GM18861 (cell line): ENCODE results near the gene GID4.

Experiments
- ATAC-seq: cut with Tn5 transposase; IDR thresholded peaks from one replicate; pipeline ENCODE4 v1.9.1; 2021; ENCODE audit not compliant: unreplicated experiment

Gene GID4

DNA sequence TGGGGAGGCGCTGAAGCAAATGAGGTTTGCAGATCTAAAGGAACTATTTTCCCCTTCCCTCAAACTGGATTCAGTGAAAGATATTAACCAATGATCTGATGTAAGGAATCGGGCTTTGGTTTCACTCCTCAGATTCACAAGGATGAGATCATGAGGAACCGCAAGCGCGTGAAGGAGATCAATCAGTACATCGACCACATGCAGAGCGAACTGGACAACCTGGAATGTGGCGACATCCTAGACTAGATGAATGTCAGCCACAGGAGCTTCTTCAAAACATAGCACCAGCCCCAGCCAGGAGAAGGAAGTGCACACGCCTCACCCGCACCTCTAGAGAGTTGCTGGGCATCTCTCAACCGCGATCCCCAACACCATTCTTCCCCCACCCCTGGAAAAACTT is 22.8 kb upstream of the GID4 start:
- no peak for ATAC-seq

DNA sequence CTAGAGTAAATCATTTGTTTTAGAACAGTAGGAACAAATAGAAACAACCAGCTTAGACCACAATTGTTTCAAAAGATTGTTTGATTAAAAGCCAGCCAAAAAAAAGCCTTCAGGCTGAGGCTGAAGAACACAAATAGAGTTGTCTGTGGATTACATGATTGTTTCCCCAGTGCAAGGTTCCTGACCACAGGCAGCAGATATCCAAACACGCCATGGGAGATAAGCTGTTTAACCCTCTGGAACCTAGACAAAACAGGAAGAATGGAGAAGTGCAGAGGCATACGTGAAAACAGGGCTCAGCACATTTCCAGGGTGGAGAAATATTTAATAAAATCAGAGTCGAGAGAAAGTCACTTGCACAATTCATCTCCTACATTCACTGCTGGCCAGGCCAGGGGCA is 21.2 kb upstream of the GID4 start:
- ATAC-seq: no peak

DNA sequence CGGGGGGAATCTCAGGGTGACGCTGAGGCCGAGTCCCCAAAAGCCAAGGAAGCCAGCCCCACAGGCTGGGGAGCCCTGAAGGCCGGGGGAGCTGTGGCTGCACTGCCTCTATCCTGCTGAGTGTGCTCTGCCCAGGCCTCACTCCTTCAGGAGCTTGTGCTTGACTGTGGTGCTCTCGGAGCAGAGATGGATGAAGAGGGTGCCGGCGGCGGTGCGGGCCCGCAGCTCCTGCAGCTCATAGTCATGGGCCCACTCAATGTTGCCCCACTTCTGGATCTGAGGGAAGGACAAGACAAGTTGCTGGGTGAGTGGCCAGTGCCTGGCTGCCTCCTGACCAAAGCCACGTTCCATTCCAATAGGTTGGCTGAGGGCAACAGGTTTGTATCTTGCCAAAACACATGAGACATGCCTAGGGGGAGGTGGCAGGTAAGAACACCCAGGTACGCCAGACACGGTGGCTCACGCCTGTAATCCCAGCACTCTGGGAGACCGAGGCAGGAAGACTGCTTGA is 20.7 kb upstream of the GID4 start:
- no peak for ATAC-seq

DNA sequence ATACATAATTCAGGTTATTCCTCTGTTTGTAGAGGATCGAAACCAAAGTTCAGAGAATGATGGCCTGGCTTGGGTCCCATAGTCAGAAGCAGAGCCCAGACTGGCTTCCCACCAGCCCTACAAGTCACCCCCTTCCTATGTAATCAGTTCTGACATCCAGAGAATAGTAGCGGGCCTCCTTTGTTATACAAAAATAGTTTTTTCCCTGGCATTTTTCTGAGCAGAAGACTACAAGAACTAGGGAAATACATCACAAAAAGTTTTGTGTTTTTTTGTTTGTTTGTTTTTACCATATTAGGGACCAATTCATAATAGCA is 19.4 kb upstream of the GID4 start:
- no peak for ATAC-seq

DNA sequence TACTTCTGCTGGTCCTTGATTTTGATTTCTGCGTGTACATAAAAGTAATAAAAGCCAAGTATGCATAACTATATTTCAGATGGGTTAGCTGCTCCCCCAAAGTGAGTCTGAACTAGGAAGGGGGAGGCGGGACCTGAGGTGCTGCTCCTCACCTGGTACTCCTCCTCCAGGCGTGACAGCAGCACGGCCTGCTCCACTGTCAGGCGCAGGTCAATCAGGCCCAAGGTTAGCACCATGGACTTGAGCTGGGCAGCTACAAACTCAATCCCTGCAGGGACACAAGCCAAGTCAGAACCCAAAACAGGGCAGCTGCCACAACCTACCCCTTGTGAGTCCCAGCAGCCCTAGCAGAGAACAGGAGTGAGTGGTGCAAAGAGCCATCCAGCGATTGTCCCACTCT is 18.2 kb upstream of the GID4 start:
- no peak for ATAC-seq

DNA sequence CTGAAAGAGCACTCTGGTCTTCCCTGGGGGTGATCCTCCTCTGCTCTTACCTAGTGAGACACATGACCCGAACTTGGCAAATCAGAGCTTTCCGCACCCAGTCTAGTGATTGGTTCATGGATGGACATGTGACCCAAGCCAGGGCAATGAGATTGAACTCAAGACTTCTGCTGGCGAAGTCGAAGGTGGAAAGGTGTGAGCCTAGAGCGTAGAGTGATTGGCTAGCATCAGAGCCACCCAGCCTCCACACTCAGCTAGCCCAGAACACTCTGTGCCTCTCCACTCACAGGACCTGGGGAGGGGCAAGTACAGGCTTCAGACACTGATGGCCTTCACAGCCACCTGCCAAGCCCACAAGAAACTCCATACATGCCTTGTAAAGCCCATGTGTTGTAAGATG is 17.8 kb upstream of the GID4 start:
- ATAC-seq: no peak

DNA sequence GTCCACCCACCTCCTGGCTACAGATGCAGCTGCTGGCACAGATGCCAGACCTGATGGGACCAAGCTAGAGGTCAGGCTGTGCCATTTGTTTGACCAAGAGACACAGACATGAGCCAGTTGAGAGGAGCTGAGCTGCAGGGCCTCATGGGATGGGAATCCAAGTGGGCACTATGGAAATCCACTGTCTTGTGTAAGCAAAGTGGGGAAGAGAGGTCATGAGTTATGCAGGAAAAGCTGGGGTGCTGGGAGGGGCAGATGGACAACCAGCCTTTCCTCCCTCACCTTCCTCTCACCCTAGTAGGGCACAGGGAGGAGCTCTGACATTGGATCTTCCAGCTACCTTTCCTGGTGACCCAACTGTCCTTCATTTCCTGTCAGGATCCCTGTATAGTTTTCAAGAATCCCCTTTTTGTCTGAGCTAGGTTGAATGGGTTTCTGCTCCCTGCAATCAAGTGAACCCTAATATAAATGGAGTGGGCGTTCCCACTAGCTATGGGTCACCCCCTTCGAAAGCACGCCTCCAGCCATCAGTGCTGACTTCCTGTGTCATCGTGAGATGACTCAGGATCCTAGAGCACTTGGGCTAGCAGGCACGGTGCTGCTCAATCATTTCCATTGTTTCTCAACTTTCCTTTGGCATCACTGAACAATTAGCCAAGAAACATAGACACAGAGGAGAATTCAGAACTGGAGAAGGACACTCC is 13.8 kb upstream of the GID4 start:
- no peak for ATAC-seq

DNA sequence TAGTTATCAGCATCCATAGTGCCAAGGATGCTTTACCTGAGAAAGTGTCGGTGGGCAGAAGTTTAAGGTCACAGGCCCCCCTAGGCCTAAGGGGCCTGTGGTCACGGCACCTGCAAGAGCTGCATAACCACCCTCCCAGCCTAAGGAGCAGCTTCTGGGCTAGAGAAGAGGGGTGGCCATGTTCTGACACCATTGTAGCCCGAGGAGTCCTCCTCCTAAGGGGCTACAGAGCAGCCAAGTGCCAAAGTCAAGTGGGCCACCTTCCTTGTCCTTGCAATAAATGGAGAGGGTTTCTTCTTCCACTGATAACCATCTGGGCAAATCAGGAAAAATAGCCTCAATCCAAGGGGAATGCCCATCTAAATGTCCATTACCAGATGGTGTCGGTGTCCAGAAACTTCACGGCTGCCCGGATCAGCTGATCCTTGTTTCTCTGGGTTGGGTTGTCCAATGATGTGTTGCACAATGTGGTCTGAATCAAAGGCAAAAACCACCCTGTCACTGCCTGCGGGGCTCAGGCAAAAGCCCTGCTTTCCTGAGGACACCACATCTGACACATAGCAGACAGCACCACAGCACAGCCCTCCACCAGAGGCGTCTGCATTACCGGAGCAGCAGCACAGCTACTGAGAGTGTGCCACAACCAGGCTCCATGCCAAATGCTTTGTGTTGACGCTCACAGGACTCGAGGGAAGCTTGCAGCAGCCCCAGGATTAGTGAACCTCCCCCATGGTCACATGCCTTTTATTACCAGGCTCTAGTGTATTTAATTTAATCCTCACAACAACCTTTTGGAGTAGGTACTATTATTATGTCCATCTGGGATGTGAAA is 13.0 kb upstream of the GID4 start:
- ATAC-seq: no peak

DNA sequence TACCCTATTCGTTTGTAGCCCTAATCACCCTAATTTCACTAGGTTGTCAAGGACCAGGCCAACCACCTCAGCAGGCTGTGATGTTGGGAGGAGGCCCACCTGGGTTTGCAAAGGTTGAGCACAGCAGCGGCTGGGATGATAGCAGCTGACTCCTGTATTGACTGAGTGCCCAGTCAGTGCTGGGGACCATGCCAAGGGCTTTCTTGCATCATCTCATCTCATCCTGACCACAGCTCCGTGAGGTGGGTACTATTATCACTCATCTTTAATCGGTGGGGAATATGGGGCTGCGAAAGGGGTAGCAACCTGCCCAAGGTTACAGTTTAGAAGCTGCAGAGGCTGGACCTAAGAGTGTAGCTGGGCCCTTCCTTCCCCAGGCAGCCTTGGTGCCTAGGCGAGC is 11.9 kb upstream of the GID4 start:
- ATAC-seq: no peak

DNA sequence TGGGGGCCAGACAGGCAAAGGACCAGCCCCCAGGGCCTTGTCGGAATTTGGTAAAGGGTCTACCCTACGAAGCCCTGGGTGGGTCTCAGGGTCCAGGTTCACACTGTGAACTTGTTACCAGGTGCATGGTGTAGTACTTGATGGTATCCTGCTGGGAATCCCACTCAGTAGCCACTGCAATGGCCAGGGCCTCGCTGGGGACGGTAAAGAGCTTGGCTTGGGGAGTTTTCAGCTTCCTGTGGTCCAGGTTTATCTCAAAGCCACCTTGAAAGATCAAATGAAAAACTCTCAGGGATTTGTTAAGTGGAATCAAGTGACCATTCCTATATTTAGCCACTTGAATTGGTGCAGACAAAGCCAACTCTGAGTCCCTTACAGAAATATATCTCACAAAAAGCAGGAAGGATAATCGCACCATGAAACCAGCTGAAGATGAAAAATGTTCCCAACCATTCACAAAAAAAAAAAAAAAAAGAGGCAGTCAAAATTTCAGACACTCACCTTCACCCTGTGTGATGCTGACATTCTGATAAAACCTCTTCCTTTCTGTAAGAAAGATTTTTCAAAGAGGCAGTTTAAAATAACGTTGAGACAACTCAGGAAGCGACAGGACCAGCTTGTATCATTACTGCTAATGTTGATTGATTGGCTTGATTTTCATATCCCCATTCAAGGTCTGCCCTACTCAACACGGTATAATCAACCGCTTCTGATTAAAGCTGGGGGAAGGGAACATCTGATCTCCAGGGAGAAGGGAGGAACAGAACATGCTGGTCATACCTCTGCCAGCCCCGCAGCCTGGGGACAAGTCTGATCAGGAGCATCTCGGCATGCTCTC is 10.9 kb upstream of the GID4 start:
- ATAC-seq: no peak

DNA sequence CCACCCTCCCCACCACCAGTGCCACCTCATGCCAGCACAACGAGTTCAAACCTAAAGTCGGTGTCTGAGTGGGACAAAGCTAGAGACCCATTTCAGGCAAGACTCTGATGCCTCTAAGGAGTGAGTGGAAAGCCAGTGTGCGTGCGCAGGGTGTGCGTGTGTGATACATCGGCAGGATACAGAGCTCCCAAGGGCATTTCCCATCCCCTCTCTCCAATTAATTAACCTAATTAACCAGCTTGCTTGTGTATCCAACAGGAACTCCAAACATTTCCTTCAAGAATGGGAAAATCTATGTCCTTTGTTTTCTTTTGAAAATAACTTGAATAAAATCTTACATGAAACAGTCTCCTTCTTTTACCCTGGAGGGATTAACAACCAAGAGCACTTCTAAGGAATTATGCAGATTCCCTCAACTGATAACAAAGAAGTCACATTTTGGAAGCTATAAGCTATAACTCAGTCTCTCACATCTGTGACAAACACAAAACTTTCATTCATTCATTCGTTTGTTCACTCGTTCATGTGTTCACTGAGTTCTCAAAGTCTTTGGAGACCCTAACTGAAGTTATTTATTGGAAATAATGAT is 10.2 kb upstream of the GID4 start:
- no peak for ATAC-seq

DNA sequence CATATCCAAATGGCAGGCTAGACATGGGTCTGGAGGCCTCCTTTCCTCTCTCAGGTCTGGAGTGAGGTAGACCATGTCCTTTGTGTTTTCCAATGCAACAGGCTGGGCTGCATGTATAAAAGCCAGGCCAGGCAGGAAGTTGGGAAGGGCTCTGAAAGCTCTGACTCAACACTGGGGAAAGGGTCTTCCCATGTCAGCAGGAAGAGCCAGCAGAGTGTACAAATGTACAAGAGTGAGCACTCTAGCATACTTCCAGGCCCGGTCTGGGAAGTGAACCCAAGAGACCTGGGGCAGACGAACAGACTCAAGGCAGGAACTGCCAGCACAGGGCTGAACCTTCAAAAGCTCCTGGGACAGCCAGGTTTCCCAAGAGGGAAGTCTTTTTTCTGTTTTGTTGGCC is 7.3 kb upstream of the GID4 start:
- no peak for ATAC-seq

DNA sequence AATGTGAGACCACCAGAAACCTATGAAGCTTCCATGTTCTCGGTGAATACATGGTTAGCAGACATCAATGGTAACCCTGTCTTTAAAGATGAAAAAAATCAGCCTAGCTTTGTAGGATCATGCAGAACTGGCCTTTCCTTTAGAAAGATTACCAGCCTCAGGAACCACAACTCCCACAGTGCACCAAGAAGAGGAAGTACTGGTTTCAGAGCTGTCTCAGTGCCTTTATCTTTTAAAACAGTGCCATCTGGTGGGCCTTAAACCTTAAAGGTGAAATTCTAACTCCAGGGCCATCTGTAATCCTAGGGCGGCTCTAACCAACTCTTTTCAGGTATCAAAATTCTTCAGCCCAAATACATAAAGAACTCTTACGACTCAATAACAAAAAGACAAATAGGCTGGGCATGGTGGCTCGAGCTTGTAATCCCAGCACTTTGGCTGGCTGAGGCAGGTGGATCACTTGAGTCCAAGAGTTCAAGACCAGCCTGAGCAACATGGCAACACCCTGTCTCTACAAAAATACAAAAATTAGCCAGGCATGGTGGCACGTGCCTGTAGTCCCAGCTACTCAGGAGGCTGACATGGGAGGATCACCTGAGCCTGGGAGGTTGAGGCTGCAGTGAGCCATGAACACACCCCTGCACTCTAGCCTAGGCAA is 5.6 kb upstream of the GID4 start:
- ATAC-seq: no peak

DNA sequence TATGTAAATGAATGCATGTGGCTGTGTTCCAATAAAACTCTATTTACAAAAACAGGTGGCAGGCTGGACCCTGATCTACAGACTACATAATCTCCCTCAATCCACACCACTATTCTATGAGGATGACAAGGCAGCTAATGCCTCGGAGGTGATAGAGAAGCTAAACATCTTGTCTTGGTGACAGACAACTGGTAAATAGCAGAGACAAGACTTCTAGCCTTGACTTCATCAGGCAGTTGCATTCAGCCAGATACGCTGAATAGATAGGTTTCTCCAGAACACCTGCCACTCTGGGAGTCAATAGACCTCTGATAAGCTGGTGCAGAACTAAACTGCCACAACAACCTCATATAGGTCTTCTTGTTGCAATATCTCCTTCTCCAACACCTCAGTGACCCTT is 3.5 kb upstream of the GID4 start:
- no peak for ATAC-seq

DNA sequence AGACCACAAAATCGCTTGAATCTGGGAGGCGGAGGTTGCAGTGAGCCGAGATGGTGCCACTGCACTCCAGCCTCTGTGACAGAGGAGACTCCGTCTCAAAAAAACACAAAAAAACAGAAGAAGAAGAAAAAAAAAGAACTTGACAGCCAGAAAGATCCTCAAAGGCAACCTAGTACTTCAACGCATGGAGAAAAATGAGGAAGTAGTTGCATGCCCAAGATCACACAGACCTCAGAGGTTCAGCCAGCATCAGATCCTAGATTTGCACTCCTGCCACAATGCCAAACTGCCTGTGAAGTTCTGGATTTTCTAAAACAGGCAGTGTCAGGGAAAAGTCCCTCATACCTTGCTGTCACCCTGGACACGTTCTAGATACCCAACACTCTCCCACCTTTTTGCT is 1.7 kb upstream of the GID4 start:
- no peak for ATAC-seq

DNA sequence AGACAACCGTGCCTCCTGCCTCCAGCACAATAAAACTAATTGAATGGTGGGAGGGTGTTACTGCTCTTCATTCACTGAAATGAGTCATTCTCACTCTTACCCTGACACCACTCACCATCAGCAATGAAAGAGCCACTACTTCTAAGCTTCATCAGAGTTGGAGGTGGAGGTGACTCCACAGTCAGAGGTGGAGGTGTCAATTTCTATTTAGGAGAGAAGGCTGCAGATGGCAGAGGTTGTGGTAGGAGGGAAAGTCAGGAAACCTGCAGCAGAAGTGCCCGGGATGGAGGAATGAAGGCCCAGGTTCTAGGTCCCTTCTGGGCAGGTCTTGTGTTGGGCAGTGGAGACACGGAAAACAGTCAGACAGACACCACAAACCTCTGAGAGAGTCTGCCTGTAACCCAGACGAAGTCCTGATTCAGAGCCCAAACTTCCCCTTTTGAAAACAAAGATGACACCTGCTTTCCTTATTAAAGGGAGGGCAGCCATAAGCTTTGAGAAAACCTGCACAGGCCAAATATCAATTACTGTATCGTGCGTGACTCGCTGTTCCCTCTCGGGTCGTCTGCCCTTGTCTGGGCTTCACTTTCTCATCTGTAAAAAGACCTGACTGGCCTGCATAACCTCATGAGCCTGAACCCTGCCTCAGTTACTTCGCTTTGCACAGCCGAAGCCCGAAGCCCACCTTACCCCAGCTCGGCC is 908 bp upstream of the GID4 start:
- ATAC-seq: no peak

DNA sequence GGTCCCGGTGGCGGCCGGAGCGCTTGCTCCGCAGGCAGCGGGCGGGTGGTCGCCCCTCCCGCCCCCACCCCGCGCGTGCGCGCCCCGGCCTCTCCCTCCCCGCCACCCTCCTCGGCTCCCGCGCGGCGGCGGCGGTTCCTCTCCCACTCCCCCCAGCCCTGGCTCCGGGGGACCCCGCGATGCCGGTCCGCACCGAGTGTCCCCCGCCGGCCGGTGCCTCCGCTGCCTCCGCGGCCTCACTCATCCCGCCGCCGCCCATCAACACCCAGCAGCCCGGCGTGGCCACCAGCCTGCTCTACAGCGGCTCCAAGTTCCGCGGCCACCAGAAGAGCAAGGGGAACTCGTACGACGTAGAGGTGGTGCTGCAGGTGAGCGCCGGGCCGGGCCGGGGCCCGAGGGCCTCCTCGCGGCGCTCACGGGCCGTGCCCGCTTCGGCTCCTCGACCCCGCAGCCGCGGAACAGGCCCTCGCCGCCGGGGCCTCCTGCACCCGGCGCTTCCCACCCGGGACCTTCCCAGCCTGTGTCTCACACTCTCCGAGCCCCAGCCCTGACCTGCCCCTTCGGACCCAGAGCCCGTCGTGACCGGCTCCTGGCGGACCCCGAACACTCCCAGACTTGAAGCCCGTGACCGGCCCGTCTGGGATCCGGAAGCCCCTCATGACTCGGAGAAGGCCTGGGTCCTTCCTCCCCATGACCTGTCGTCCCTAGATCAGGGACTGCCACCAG is 490 bp downstream of the GID4 start:
- ATAC-seq: peak; percentile 19

DNA sequence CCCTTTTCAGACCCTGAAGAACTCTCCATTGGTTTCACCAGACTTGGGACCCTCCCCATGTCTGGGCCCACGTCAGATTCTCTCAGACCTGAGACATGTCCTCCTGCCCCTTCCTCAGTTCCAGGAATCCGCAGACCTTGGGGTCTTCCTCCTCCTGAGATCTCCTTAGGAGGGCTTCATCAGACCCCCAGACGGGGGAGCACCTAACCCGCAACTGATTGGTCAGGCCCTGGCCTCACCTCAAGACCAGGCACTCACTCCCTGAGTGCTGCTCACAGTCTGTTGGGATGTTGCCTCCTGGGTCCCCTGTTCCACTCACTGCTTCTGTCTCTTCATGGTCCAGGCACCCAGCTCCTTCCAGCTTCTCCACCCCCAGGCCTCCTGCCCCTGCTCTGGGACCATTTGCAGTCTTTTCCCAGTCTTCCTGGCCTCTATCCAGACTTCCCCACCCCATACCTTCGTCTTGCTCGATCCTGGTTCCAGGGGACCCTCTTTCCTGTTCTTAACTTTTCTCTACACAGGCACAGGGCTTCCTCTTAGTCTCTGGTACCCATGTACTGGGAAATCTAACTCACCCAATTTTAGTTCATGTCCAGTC is 1.2 kb downstream of the GID4 start:
- ATAC-seq: no peak

DNA sequence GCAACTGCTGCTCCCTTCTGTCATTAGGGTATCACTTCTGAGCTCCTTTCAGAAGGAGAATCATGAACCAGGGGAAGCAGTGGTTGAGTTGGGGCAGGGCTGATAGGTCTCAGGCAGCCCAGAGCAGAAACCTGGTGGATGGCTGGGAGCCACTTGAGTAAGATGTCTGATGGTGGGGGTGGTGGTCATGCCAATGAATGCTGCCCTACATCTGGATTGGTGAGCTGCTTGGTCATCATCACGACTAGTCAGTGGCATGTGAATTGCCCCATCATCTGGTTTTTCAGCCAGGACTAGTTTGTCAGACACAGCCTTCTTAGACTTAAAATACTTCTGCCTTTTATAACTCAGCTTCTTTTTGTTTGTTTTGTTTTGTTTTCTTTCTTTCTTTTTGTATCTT is 2.6 kb downstream of the GID4 start:
- ATAC-seq: no peak
